Neuronal stem cell (in vitro differentiated cells): ENCODE data around the gene AFF3.

Experiments
- DNase-seq: peaks from one replicate; pipeline ENCODE4 v3.0.0-alpha.2; 2013; ENCODE audit warnings: low spot score
- H2AFZ ChIP-seq: one replicate; pipeline ENCODE4 v1.6.1; 2013; ENCODE audit warnings: mild to moderate bottlenecking, low read length, inconsistent platforms
- H2AK5ac ChIP-seq: 2 replicates; pipeline ENCODE4 v1.6.1; 2013; ENCODE audit warnings: low read depth, mild to moderate bottlenecking, inconsistent platforms, low read length, moderate library complexity, mixed read lengths
- H2BK120ac ChIP-seq: 2 replicates; pipeline ENCODE4 v1.6.1; 2013; ENCODE audit warnings: low read depth, mild to moderate bottlenecking, inconsistent platforms, low read length, moderate library complexity, mixed read lengths
- H2BK12ac ChIP-seq: one replicate; pipeline ENCODE4 v1.6.1; 2013; ENCODE audit warnings: low read length, inconsistent platforms
- H2BK15ac ChIP-seq: 2 replicates; pipeline ENCODE4 v1.6.1; 2013; ENCODE audit warnings: mild to moderate bottlenecking, low read length, inconsistent platforms, mixed read lengths
- H2BK5ac ChIP-seq: one replicate; pipeline ENCODE4 v1.6.1; 2013; ENCODE audit warnings: inconsistent platforms, mild to moderate bottlenecking, low read length, moderate library complexity
- H3K14ac ChIP-seq: one replicate; pipeline ENCODE4 v1.6.1; 2013; ENCODE audit warnings: low read length, inconsistent platforms
- H3K18ac ChIP-seq: 2 replicates; pipeline ENCODE4 v1.6.1; 2013; ENCODE audit warnings: low read length, inconsistent platforms
- H3K23ac ChIP-seq: 2 replicates; pipeline ENCODE4 v1.6.1; 2013; ENCODE audit warnings: low read depth, mild to moderate bottlenecking, mixed read lengths, low read length, inconsistent platforms; ENCODE audit not compliant: poor library complexity
- H3K27ac ChIP-seq: replicated peaks from 3 replicates; pipeline ENCODE4 v1.5.1; 2013; ENCODE audit warnings: low read length, inconsistent platforms
- H3K27me3 ChIP-seq, 3 experiments: 2 replicates each; pipeline ENCODE4 v1.6.1; 2013; ENCODE audit warnings: low read length in 3 of 3, mild to moderate bottlenecking in 2 of 3, inconsistent platforms in 1 of 3, low read depth in 1 of 3, mixed read lengths in 1 of 3, moderate library complexity in 1 of 3; ENCODE audit not compliant: control insufficient read depth in 3 of 3, insufficient read depth in 3 of 3
- H3K36me3 ChIP-seq, 2 donors: replicated peaks in 1 of 2; 2 replicates each; pipeline ENCODE4 v1.6.1; 2013; ENCODE audit warnings: low read length in 2 of 2; ENCODE audit not compliant: control insufficient read depth in 2 of 2, insufficient read depth in 2 of 2
- H3K4ac ChIP-seq: 2 replicates; pipeline ENCODE4 v1.6.1; 2013; ENCODE audit warnings: inconsistent platforms, mild to moderate bottlenecking, low read length, moderate library complexity
- H3K4me1 ChIP-seq, 2 donors: 1 replicate in 1 of 2; 2 replicates in 1 of 2; pipeline ENCODE4 v1.6.1; 2013; ENCODE audit warnings: low read length in 2 of 2, low read depth in 1 of 2; ENCODE audit not compliant: control insufficient read depth in 2 of 2, insufficient read depth in 1 of 2
- H3K4me2 ChIP-seq: one replicate; pipeline ENCODE4 v1.6.1; 2013; ENCODE audit warnings: mild to moderate bottlenecking, low read length, inconsistent platforms; ENCODE audit not compliant: insufficient read depth, poor library complexity, severe bottlenecking
- H3K4me3 ChIP-seq, 2 donors: 2 replicates each; pipeline ENCODE4 v1.5.1; 2013; ENCODE audit warnings: low read length in 2 of 2, mild to moderate bottlenecking in 2 of 2, inconsistent platforms in 1 of 2, moderate library complexity in 1 of 2
- H3K79me1 ChIP-seq: one replicate; pipeline ENCODE4 v1.6.1; 2013; ENCODE audit warnings: low read depth, mild to moderate bottlenecking, inconsistent platforms, low read length, moderate library complexity
- H3K9ac ChIP-seq: one replicate; pipeline ENCODE4 v1.6.1; 2013; ENCODE audit warnings: mild to moderate bottlenecking, low read depth, low read length, inconsistent platforms; ENCODE audit not compliant: poor library complexity
- H3K9me3 ChIP-seq, 2 donors: replicated peaks in 1 of 2; 2 replicates each; pipeline versions ENCODE3 to v1.6.1; 2013; ENCODE audit warnings: low read length in 2 of 2, mild to moderate bottlenecking in 2 of 2, inconsistent platforms in 1 of 2, low read depth in 1 of 2, mixed read lengths in 1 of 2, moderate library complexity in 1 of 2; ENCODE audit not compliant: control insufficient read depth in 2 of 2, insufficient read depth in 1 of 2
- H4K8ac ChIP-seq: one replicate; pipeline ENCODE4 v1.6.1; 2013; ENCODE audit warnings: low read depth, mild to moderate bottlenecking, inconsistent platforms, low read length, moderate library complexity
- H4K91ac ChIP-seq: one replicate; pipeline ENCODE4 v1.6.1; 2013; ENCODE audit warnings: low read length, low read depth, mild to moderate bottlenecking, inconsistent platforms; ENCODE audit not compliant: poor library complexity
- WGBS, 2 donors: extraction: QIAGEN DNeasy Blood & Tissue Kit; methylation state at CpG; one replicate each; pipeline ENCODE4 v1.1.7; 2013; ENCODE audit warnings: missing lambda C conversion rate in 2 of 2, mixed read lengths in 1 of 2; ENCODE audit not compliant: insufficient read length in 2 of 2, insufficient replicate concordance in 1 of 2; ENCODE audit errors: extremely low coverage in 2 of 2; 5-methylcytosine and 5-hydroxymethylcytosine counted together

AFF3 gene

GRCh38 chr2:100186126-100186525 is 43.7 kb upstream of the AFF3 start:
- Histone ChIP-seq H2BK120ac (no peak overlapping the region), H3K14ac (no peak overlapping the region), H3K18ac (no peak overlapping the region), H3K79me1 (no peaks in the 10 kb centered on the region), H3K4me1 (peaks cover 9 to 10% of the 10 kb centered on the region in 2 donors), H2AK5ac (no peak overlapping the region), H3K4me2 (no peak overlapping the region), H3K9me3 (no peaks in the 10 kb centered on the region), H3K27me3 (peaks cover 0 to 45% (median 4%) of the 10 kb centered on the region in 3 experiments), H3K9ac (no peak overlapping the region), H3K23ac (no peak overlapping the region), H3K36me3 (no peaks in the 10 kb centered on the region), H2BK5ac (no peak overlapping the region), H4K8ac (no peak overlapping the region), H3K4ac (no peak overlapping the region), H2AFZ (no peak overlapping the region), H2BK15ac (no peak overlapping the region), H4K91ac (no peak overlapping the region), H3K27ac (no peak overlapping the region), H3K4me3 (no peak overlapping the region), H2BK12ac (no peak overlapping the region)
- DNase-seq: no peak
- WGBS, 2 donors: no CpG with 5 or more reads among the region's 8 CpGs

DNA sequence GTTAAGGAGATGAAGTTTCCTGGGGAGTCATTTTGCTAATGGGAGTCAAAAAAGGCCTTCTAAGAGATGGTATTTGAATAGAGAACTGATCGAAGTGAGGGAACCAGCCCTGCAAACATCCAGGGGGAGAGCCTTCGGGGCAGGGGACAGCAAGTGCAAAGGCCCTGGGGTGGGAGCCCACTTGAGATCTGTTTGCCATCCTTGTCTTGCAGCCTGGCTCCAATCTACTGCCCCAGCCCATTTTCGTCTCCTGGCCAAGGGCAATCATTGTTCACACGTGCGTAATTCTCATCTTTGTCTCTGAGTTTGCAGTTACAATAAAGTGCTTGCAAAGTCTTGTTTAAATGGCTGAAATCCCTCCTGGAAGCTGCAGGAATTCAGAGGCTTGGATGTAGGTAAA is 43.1 kb upstream of the AFF3 start:
- no peaks in the 10 kb centered on the region for H3K79me1 ChIP-seq
- no peak overlapping the region for H3K4me2 ChIP-seq
- no peak for DNase-seq
- H3K4ac ChIP-seq: no peak overlapping the region
- H3K9me3 ChIP-seq: no peaks in the 10 kb centered on the region
- H2BK120ac ChIP-seq: no peak overlapping the region
- no peak overlapping the region for H3K27ac ChIP-seq
- H4K8ac ChIP-seq: no peak overlapping the region
- WGBS, 2 donors: no CpG with 5 or more reads among the region's 5 CpGs
- no peak overlapping the region for H4K91ac ChIP-seq
- H3K14ac ChIP-seq: no peak overlapping the region
- no peak overlapping the region for H2AK5ac ChIP-seq
- no peak overlapping the region for H3K9ac ChIP-seq
- H3K4me3 ChIP-seq: no peak overlapping the region
- peaks cover 9 to 10% of the 10 kb centered on the region in 2 donors for H3K4me1 ChIP-seq
- H3K23ac ChIP-seq: no peak overlapping the region
- no peak overlapping the region for H2AFZ ChIP-seq
- no peak overlapping the region for H3K18ac ChIP-seq
- no peaks in the 10 kb centered on the region for H3K36me3 ChIP-seq
- no peak overlapping the region for H2BK12ac ChIP-seq
- H3K27me3 ChIP-seq: peaks cover 0 to 45% (median 6%) of the 10 kb centered on the region in 3 experiments
- no peak overlapping the region for H2BK5ac ChIP-seq
- no peak overlapping the region for H2BK15ac ChIP-seq

GRCh38 chr2:100185105-100185504 is 42.7 kb upstream of the AFF3 start:
- Histone ChIP-seq H3K36me3 (no peaks in the 10 kb centered on the region), H3K9me3 (no peaks in the 10 kb centered on the region), H2BK5ac (no peak overlapping the region), H2AK5ac (no peak overlapping the region), H2BK120ac (no peak overlapping the region), H4K8ac (no peak overlapping the region), H3K27me3 (peaks cover 0 to 45% (median 7%) of the 10 kb centered on the region in 3 experiments), H2BK15ac (no peak overlapping the region), H3K18ac (no peak overlapping the region), H3K79me1 (no peaks in the 10 kb centered on the region), H3K9ac (no peak overlapping the region), H3K23ac (no peak overlapping the region), H3K4ac (no peak overlapping the region), H3K4me2 (no peak overlapping the region), H2BK12ac (no peak overlapping the region), H2AFZ (no peak overlapping the region), H3K4me3 (no peak overlapping the region), H4K91ac (no peak overlapping the region), H3K27ac (no peak overlapping the region), H3K14ac (no peak overlapping the region), H3K4me1 (peaks cover 9 to 10% of the 10 kb centered on the region in 2 donors)
- no CpG with 5 or more reads among the region's 3 CpGs for WGBS, 2 donors
- no peak for DNase-seq

DNA sequence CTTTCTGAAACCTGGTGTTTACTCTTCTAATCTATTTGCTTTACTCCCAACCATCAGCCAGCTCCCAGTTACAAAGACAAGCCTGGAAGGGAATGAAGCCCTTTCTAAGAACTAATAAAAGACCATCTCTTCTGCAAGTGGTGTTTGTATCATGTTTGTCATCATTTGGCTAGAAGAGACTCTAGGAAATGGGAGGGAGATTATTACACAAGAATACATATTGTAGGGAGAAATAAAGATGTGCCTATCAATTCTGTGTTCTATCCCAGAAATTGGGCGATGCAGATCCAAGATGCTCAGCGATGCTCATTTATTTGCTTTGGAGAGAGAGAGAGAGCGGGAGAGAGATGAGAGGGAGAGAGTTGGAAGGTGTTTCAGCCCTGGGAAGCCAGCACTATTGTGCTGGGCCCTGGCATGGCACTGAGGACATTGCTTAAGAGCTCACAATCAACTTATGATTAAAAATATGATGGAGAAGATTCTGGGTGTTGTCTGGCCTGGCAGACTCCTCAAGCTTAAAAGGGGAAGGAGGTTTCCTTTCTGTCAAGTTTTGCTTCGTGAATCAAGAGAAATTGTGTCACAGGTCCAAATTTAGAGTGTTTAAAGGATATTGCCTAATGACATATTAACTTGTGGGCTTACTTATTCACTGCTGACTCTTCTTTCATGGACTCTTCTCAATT is 41.8 kb upstream of the AFF3 start:
- Histone ChIP-seq H4K8ac (no peak overlapping the region), H2BK120ac (no peak overlapping the region), H3K4ac (no peak overlapping the region), H3K9ac (no peak overlapping the region), H3K4me1 (peaks cover 9 to 10% of the 10 kb centered on the region in 2 donors), H3K18ac (no peak overlapping the region), H4K91ac (no peak overlapping the region), H3K79me1 (no peaks in the 10 kb centered on the region), H2BK15ac (no peak overlapping the region), H3K27me3 (peaks cover 0 to 45% (median 7%) of the 10 kb centered on the region in 3 experiments), H3K36me3 (no peaks in the 10 kb centered on the region), H3K23ac (no peak overlapping the region), H3K4me3 (no peak overlapping the region), H2BK12ac (no peak overlapping the region), H3K4me2 (no peak overlapping the region), H2BK5ac (no peak overlapping the region), H3K27ac (no peak overlapping the region), H2AFZ (no peak overlapping the region), H2AK5ac (no peak overlapping the region), H3K9me3 (no peaks in the 10 kb centered on the region), H3K14ac (no peak overlapping the region)
- no peak for DNase-seq
- no CpG with 5 or more reads among the region's 4 CpGs for WGBS, 2 donors
